ENCODE data around the gene EHMT1. TPM values are rescaled to one million over a fixed set of nuclear protein-coding genes. Genes with fewer than 3 reads are reported as not detected.

EHMT1 gene
- total and polyA plus RNA-seq, 2 experiments from 2014 or later = 162 to 177 TPM

- no peak for TF ChIP-seq EZH2phosphoT487 (IDR thresholded peaks at IDR 0.05; ENCODE audit: unreplicated experiment)
- ATAC-seq (peak; percentile 21), DNase-seq (ENCODE audit: low spot score) (peak; percentile 45)
- Mint-ChIP-seq H3K4me1 (no peaks in the 10 kb centered on the region; the same call in 2 of the 3 replicates), H3K4me3 (no peak overlapping the region), H3K27ac (no peak overlapping the region), H3K36me3 (ENCODE audit: low read depth) (peaks cover 48% of the 10 kb centered on the region), H3K9me3 (no peaks in the 10 kb centered on the region; the same call in 2 of the 3 replicates), H3K27me3 (ENCODE audit: insufficient read depth, low read depth, poor library complexity) (peaks cover 5% of the 10 kb centered on the region)
- H3K79me2 ChIP-seq (replicated peaks; ENCODE audit: insufficient read depth) = peaks cover 17% of the 10 kb centered on the region
- H2AFZ ChIP-seq = no peak overlapping the region
- peaks cover 4% of the 10 kb centered on the region; the same call in 1 of the 2 replicates for H3F3A ChIP-seq (replicated peaks; ENCODE audit: low read depth)
- H3K36me3 ChIP-seq (ENCODE audit: insufficient read depth) = peaks cover 7% of the 10 kb centered on the region; the same call in 1 of the 2 replicates
- H4K20me1 ChIP-seq (replicated peaks; ENCODE audit: insufficient read depth) = peaks cover 3% of the 10 kb centered on the region
- no peaks in the 10 kb centered on the region for H3K9me2 ChIP-seq (ENCODE audit: insufficient read depth)
- no peak overlapping the region for H3K4me2 ChIP-seq
- H3K27me3 ChIP-seq (ENCODE audit: insufficient read depth) = no peaks in the 10 kb centered on the region
- no peak overlapping the region for H3K4me3 ChIP-seq
- H3K4me1 ChIP-seq (ENCODE audit: insufficient read depth) = no peaks in the 10 kb centered on the region; the same call in 1 of the 2 replicates
- no peak overlapping the region for H3K27ac ChIP-seq (ENCODE audit: low read depth)
Observed at GRCh38 chr9:137833721-137834613, 215.2 kb downstream of the EHMT1 start.

DNA sequence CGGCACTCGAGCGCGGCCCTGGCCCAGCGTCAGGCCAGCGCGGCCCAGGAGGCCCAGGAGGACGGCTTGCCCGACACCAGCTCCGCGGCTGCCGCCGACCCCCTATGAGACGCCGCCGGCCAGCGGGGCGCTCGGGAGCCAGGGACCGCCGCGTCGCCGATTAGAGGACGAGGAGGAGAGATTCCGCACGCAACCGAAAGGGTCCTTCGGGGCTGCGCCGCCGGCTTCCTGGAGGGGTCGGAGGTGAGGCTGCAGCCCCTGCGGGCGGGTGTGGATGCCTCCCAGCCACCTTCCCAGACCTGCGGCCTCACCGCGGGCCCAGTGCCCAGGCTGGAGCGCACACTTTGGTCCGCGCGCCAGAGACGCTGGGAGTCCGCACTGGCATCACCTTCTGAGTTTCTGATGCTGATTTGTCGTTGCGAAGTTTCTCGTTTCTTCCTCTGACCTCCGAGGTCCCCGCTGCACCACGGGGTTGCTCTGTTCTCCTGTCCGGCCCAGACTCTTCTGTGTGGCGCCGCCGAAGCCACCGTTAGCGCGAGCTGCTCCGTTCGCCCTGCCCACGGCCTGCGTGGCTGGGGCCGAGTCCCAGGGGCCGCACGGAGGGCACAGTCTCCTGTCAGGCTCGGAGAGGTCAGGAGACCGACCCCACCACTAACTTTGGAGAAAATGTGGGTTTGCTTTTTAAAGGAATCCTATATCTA lies 216.2 kb downstream of the EHMT1 start:
- Mint-ChIP-seq H3K36me3 (ENCODE audit: low read depth) (peaks cover 38% of the 10 kb centered on the region), H3K9me3 (no peaks in the 10 kb centered on the region), H3K27me3 (ENCODE audit: insufficient read depth, low read depth, poor library complexity) (peaks cover 7% of the 10 kb centered on the region), H3K4me3 (no peak overlapping the region), H3K4me1 (no peaks in the 10 kb centered on the region; the same call in 2 of the 3 replicates), H3K27ac (no peak overlapping the region)
- no peak overlapping the region for H3K4me3 ChIP-seq
- H3F3A ChIP-seq (replicated peaks; ENCODE audit: low read depth) = peaks cover 4% of the 10 kb centered on the region; the same call in 1 of the 2 replicates
- H3K27ac ChIP-seq (ENCODE audit: low read depth) = no peak overlapping the region
- ATAC-seq (no peak; the same call in 2 of the 3 replicates), DNase-seq (ENCODE audit: low spot score) (no peak)
- H4K20me1 ChIP-seq (replicated peaks; ENCODE audit: insufficient read depth) = no peaks in the 10 kb centered on the region; the same call in 1 of the 2 replicates
- peaks cover 13% of the 10 kb centered on the region for H3K79me2 ChIP-seq (replicated peaks; ENCODE audit: insufficient read depth)
- no peaks in the 10 kb centered on the region for H3K27me3 ChIP-seq (ENCODE audit: insufficient read depth)
- peaks cover 7% of the 10 kb centered on the region; the same call in 1 of the 2 replicates for H3K36me3 ChIP-seq (ENCODE audit: insufficient read depth)
- no peaks in the 10 kb centered on the region; the same call in 1 of the 2 replicates for H3K4me1 ChIP-seq (ENCODE audit: insufficient read depth)
- no peak overlapping the region for H2AFZ ChIP-seq
- H3K9me2 ChIP-seq (ENCODE audit: insufficient read depth) = no peaks in the 10 kb centered on the region
- H3K4me2 ChIP-seq = no peak overlapping the region
- TF ChIP-seq POLR2AphosphoS5 (IDR thresholded peaks at IDR 0.05; ENCODE audit: low read depth) = no peak
- TF ChIP-seq ZNF331 (CRISPR knock-in tag; IDR thresholded peaks at IDR 0.05; ENCODE audit: low read depth) = no peak
- no peak for TF ChIP-seq CTCF (conservative IDR thresholded peaks at IDR 0.05; ENCODE audit: low read depth in 2 of 2)
- TF ChIP-seq, protein P1, sequence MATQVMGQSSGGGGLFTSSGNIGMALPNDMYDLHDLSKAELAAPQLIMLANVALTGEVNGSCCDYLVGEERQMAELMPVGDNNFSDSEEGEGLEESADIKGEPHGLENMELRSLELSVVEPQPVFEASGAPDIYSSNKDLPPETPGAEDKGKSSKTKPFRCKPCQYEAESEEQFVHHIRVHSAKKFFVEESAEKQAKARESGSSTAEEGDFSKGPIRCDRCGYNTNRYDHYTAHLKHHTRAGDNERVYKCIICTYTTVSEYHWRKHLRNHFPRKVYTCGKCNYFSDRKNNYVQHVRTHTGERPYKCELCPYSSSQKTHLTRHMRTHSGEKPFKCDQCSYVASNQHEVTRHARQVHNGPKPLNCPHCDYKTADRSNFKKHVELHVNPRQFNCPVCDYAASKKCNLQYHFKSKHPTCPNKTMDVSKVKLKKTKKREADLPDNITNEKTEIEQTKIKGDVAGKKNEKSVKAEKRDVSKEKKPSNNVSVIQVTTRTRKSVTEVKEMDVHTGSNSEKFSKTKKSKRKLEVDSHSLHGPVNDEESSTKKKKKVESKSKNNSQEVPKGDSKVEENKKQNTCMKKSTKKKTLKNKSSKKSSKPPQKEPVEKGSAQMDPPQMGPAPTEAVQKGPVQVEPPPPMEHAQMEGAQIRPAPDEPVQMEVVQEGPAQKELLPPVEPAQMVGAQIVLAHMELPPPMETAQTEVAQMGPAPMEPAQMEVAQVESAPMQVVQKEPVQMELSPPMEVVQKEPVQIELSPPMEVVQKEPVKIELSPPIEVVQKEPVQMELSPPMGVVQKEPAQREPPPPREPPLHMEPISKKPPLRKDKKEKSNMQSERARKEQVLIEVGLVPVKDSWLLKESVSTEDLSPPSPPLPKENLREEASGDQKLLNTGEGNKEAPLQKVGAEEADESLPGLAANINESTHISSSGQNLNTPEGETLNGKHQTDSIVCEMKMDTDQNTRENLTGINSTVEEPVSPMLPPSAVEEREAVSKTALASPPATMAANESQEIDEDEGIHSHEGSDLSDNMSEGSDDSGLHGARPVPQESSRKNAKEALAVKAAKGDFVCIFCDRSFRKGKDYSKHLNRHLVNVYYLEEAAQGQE (IDR thresholded peaks at IDR 0.05; ENCODE audit: unreplicated experiment) = no peak
- no peak for TF ChIP-seq JUNB (IDR thresholded peaks at IDR 0.05; ENCODE audit: unreplicated experiment)
- no peak for TF ChIP-seq STAT1 (IDR thresholded peaks at IDR 0.05; ENCODE audit: unreplicated experiment)
- no peak for TF ChIP-seq CREB1 (CRISPR knock-in tag; IDR thresholded peaks at IDR 0.05; ENCODE audit: low read depth)
- no peak for TF ChIP-seq EZH2phosphoT487 (IDR thresholded peaks at IDR 0.05; ENCODE audit: unreplicated experiment)
- no peak for TF ChIP-seq EZH2 (IDR thresholded peaks at IDR 0.05; ENCODE audit: low read depth, unreplicated experiment)
- no peak for TF ChIP-seq NANOG (IDR thresholded peaks at IDR 0.05; ENCODE audit: borderline replicate concordance)
- no peak for TF ChIP-seq ZNF114 (CRISPR knock-in tag; IDR thresholded peaks at IDR 0.05)
